ENCODE data around the gene GEMIN4.

DNA sequence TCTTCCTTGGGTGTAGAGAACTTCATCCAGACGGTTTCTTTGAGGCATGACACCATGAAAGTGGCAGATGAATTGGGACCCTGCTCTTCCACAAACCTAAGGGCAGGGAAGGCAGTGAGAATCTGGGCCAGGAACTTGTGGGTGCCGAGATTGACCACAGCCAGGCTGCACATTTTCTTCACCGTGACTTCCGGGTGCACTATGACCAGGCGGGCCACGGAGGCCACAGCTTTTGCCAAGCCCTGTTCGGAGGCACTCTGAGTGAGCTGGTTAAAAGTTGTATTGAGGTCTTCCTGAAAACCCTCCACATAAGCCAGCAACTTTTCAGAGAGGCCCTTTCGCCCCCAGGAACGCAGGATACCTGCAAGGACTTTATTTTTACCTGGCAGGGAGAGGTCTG, 5.9 kb downstream of the GEMIN4 start:
- TF ChIP-seq, protein P1, sequence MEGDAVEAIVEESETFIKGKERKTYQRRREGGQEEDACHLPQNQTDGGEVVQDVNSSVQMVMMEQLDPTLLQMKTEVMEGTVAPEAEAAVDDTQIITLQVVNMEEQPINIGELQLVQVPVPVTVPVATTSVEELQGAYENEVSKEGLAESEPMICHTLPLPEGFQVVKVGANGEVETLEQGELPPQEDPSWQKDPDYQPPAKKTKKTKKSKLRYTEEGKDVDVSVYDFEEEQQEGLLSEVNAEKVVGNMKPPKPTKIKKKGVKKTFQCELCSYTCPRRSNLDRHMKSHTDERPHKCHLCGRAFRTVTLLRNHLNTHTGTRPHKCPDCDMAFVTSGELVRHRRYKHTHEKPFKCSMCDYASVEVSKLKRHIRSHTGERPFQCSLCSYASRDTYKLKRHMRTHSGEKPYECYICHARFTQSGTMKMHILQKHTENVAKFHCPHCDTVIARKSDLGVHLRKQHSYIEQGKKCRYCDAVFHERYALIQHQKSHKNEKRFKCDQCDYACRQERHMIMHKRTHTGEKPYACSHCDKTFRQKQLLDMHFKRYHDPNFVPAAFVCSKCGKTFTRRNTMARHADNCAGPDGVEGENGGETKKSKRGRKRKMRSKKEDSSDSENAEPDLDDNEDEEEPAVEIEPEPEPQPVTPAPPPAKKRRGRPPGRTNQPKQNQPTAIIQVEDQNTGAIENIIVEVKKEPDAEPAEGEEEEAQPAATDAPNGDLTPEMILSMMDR (conservative IDR thresholded peaks at IDR 0.05; ENCODE audit: low read depth in 2 of 2) = no peak
- TF ChIP-seq CREB1 (CRISPR knock-in tag; IDR thresholded peaks at IDR 0.05; ENCODE audit: low read depth) = no peak
- TF ChIP-seq EZH2 (IDR thresholded peaks at IDR 0.05; ENCODE audit: low read depth, unreplicated experiment) = no peak
- TF ChIP-seq EZH2phosphoT487 (IDR thresholded peaks at IDR 0.05; ENCODE audit: unreplicated experiment) = no peak
- TF ChIP-seq JUNB (IDR thresholded peaks at IDR 0.05; ENCODE audit: unreplicated experiment) = no peak
- no peak for TF ChIP-seq ZNF331 (CRISPR knock-in tag; IDR thresholded peaks at IDR 0.05; ENCODE audit: low read depth)
- TF ChIP-seq, protein P2, sequence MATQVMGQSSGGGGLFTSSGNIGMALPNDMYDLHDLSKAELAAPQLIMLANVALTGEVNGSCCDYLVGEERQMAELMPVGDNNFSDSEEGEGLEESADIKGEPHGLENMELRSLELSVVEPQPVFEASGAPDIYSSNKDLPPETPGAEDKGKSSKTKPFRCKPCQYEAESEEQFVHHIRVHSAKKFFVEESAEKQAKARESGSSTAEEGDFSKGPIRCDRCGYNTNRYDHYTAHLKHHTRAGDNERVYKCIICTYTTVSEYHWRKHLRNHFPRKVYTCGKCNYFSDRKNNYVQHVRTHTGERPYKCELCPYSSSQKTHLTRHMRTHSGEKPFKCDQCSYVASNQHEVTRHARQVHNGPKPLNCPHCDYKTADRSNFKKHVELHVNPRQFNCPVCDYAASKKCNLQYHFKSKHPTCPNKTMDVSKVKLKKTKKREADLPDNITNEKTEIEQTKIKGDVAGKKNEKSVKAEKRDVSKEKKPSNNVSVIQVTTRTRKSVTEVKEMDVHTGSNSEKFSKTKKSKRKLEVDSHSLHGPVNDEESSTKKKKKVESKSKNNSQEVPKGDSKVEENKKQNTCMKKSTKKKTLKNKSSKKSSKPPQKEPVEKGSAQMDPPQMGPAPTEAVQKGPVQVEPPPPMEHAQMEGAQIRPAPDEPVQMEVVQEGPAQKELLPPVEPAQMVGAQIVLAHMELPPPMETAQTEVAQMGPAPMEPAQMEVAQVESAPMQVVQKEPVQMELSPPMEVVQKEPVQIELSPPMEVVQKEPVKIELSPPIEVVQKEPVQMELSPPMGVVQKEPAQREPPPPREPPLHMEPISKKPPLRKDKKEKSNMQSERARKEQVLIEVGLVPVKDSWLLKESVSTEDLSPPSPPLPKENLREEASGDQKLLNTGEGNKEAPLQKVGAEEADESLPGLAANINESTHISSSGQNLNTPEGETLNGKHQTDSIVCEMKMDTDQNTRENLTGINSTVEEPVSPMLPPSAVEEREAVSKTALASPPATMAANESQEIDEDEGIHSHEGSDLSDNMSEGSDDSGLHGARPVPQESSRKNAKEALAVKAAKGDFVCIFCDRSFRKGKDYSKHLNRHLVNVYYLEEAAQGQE (IDR thresholded peaks at IDR 0.05; ENCODE audit: unreplicated experiment) = no peak
